ENCODE results near the gene GPA33.

DNA sequence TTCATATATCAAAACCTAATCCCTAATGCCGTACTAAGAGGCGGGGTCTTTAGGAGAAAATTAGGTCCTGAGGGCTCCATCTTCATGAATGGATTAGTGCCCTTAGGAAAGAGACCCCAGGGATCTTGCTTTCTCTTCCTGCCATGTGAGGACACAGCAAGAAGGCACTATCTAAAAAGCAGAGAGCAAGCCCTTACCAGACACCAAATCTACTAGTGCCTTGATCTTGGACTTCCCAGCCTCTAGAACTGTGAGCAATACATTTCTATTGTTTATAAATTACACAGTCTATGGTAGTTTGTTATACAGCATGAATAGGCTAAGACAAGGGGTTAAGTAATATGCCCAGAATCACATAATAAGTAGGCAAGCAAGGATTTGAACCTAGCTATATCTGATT lies 46.6 kb upstream of the GPA33 start:
- TF ChIP-seq, protein P1, sequence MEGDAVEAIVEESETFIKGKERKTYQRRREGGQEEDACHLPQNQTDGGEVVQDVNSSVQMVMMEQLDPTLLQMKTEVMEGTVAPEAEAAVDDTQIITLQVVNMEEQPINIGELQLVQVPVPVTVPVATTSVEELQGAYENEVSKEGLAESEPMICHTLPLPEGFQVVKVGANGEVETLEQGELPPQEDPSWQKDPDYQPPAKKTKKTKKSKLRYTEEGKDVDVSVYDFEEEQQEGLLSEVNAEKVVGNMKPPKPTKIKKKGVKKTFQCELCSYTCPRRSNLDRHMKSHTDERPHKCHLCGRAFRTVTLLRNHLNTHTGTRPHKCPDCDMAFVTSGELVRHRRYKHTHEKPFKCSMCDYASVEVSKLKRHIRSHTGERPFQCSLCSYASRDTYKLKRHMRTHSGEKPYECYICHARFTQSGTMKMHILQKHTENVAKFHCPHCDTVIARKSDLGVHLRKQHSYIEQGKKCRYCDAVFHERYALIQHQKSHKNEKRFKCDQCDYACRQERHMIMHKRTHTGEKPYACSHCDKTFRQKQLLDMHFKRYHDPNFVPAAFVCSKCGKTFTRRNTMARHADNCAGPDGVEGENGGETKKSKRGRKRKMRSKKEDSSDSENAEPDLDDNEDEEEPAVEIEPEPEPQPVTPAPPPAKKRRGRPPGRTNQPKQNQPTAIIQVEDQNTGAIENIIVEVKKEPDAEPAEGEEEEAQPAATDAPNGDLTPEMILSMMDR (IDR thresholded peaks at IDR 0.05; ENCODE audit: low read depth, low read length): no peak
- TF ChIP-seq EZH2phosphoT487 (IDR thresholded peaks at IDR 0.05; ENCODE audit: low read depth): no peak

Data from OCI-LY3 (cell line).